HK-2 (cell line): Measurements from ENCODE around the gene PKP4.

ENCODE experiments used
- DNase-seq: peaks from one replicate; pipeline ENCODE4 v3.0.0-alpha.2; 2018; ENCODE audit not compliant: unreplicated experiment

PKP4 gene

DNA sequence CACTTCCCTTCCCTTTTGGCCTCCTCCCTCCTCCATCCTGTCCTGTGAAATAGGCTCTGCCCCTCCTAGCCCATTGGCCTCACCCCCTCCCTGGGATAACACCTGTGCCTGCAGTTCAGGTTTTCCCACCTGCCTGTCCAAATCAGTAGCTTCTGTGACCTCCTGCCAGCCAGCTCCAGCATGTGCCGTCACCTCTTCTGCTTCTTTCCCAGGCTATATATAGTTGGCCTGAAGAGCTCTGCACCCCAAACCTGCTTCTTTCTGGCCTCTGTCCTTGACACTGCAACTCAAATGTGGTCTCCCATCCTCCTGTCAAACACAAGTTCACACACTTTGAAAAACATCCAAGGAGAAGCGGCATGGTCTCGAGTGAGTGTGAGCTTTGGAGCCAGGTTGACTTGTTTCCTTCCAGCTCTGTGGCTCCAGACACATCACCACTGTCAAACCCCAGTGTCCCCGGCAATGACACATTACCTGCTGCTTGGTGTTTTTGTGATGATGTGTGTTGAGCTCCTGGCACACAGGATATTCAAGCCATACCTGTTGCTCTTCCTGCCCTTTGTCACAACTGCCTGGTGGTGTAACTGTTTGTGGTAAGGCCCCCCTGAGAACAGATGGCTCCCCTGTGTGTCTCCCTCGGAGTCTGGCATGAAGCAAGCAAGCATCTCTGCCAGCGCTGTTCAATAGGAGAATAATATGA, 194.8 kb downstream of the PKP4 start:
- no peak for DNase-seq

- no peak for DNase-seq
Measured at GRCh38 chr2:158655628-158656027, 198.9 kb downstream of the PKP4 start.

GRCh38 chr2:158656492-158657229, 199.9 kb downstream of the PKP4 start:
- no peak for DNase-seq

DNA sequence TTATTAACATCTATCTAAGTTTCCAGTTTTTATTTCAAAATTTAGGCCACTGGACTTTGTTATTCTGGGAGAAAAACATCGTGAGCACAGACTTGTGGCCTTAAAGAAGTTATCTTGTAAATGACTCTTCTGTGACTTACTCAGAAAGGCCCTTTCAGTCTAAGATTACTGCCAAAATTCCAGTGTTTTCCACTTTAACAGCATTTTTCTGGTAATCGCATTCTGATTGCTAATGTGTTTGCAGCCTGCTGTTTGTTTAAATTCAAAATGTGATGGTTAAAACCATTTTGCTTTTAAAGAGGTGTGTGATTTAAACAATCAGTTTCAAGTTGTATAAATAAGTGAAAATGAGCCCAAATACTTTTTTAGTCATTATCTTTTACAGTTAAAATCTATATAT, 201.6 kb downstream of the PKP4 start:
- DNase-seq, result no peak

DNA sequence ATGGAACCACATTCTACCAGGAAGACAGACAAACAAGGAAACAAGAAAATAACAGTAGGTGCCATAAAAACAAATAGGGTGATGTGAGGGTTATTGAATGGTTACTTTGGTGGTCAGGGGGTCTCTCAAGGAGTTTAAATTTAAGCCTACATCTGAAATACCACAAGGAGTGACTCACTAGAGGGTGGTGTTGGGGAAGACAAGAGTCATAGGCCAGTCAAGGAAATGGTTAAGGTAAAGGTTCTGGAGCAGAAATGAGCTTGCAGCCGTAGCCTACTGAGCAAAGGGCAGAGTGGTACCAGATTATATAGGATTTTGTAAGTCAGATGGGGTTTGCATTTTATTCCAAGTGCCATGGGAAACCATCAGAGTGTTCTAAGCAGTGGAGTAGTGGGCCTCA, 202.7 kb downstream of the PKP4 start:
- DNase-seq, result no peak

- DNase-seq, result no peak
Measured at GRCh38 chr2:158661231-158661630, 204.5 kb downstream of the PKP4 start.

GRCh38 chr2:158662421-158662820, 205.7 kb downstream of the PKP4 start:
- DNase-seq, result no peak

DNA sequence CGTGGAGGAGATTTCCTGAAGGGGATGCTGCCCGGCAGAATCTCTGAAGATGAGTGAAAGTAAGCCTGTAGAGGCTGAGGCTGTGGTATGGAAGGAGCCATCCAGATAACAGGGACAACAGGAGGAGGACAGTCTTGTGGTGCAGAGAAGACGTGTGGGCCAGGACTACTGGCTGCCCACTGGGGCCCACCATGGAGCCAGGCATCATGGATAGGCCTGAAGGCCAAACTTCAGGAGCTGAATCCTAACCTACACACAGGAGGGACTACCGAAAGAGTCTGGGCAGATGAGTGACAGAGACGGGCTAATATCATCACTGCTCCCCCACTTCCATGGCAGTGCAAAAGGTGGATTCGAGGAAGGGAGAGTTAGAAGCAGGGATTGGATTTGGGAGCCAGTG, 207.0 kb downstream of the PKP4 start:
- no peak for DNase-seq

- DNase-seq, result no peak
Measured at GRCh38 chr2:158664987-158665386, 208.2 kb downstream of the PKP4 start.

DNA sequence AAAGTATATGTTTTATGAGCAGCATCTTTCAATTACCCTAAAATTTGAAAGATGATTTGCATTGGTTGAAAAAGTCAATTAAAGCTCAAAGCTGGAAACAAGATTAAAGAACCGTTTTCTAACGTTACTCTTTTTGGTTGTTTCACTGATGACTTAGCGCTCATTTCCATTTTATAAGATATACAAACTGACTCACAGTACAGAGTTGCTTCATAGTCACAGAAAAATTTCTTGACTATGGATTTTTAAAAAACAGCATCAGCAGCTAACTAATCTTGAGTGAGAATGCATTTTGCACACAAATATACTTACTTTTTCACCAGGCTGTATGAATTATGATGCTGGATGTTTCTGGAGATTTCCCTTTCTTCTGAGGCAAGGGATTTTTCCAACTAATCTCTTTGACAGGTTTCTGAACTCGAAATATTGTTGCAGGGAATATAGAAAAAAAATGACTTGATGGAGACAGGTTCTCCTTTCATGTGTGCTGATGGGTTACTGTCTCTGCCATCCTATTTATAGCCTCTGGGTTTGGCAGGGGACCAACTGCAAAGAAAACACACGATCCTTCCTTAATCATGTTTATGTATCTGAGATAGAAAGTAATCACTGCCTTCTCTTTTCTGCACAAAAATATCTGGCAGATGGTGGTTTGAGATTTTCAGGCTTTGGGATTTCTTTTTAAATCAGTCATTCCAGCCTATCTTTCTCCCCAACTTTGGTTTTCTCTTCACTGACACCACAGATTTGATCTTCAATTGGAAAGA, 209.0 kb downstream of the PKP4 start:
- DNase-seq, result no peak

DNA sequence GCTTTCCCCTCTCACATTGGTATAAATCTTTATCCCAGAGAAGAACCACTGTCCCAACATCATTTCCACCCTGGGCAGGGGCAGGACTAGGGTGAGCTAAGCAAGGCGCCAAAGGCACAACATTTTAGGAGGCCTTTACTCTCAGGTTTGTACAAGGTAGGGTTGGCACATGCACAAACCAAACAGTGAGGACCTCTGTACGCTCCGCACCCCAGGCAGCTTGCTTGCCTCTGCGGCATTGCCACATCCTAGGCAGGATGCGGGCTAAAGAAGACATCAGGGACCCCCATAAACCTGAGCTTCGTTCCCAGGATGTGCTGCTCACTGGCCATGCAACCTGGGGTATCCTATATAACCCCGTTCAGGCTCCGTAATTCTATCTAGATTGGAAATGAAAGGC, 210.2 kb downstream of the PKP4 start:
- no peak for DNase-seq

DNA sequence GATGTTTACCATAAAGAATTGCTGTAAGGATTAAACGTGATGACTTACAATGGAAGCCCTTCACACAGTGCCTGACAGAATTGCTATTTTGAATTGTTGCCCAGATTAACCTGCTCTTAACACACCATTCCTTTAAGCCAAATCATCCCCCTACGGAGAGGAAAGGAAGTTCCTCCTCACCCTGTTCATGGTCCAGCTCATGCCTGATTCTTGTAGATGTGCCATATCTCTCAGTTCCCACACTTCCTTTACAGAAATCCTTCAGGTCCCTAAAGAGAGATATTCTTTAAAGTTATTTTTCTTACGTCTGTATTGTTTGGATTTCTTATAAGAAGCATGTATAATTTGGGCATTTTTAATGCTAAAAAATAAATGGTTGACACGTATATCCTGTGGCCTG, 210.8 kb downstream of the PKP4 start:
- no peak for DNase-seq

DNA sequence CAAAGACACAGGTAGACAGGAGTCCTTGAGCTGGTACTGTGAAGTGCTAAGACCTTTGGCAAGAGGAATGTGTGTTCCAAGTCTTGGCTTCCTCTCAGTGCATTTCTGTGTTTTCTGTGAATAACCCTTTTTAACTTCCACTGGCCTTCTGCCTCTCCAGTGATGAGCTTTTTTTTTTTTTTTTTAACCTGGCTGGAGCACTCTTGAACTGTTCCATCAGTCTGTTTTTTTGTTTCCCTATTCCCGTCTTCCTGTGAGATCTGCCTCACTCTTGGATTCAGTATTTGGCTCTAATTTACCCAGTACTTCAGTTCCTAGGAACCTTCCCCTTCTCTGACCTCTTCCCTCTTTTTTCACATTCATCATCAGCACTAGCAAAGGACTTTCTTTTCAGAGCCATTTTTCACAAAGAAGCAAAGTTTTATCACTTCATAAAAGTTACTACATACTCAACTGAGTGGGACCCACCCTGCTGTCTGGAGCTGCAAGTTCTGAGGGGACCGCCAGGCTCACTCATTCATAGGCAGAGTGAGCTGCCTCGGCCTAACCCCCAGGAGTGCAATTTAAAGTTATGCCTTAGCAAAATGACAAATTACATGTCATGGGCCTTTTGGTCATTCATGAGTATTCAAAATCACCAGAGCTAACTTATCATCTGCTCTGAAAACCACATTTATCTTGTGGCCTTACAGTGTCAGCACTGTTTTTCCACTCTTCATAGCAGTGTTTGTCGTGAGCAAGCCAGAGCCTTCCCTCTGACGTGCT, 211.4 kb downstream of the PKP4 start:
- no peak for DNase-seq

GRCh38 chr2:158670292-158670691, 213.5 kb downstream of the PKP4 start:
- DNase-seq, result no peak

- DNase-seq, result no peak
Measured at GRCh38 chr2:158671360-158672245, 214.9 kb downstream of the PKP4 start.

GRCh38 chr2:158676295-158676694, 219.5 kb downstream of the PKP4 start:
- no peak for DNase-seq

GRCh38 chr2:158676696-158677095, 219.9 kb downstream of the PKP4 start:
- DNase-seq, result no peak

GRCh38 chr2:158677542-158677941, 220.8 kb downstream of the PKP4 start:
- DNase-seq, result no peak

- no peak for DNase-seq
Measured at GRCh38 chr2:158681816-158682215, 225.1 kb downstream of the PKP4 start.

DNA sequence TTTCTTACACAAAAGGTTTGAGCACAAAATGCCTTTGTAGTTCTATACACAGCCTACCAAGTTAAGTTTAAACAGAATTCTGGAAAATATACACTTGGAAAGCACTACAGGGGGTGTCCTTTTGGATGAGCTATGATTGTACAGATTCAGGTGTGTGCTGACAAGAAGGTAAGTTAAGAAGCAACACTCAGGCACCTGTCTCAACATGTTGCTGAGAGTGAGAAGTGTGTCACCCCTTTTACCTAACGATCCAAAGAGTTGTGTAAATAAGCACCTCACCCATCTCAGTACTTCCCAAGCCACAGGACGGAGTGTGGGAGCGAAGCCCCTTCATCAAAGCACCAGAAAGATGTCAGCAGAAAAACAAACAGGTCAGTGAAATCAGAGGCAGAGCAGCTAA, 228.9 kb downstream of the PKP4 start:
- no peak for DNase-seq

GRCh38 chr2:158686210-158686691, 229.5 kb downstream of the PKP4 start:
- no peak for DNase-seq
